Right atrium auricular region (tissue), 2 donors: ENCODE results near the gene VEPH1. TPM values are rescaled to one million over a fixed set of nuclear protein-coding genes. Genes with fewer than 3 reads are reported as not detected.

ENCODE experiments used
- DNase-seq: peaks from one replicate; pipeline ENCODE4 v3.0.0-alpha.2; 2019; ENCODE audit warnings: low spot score
- H3K27ac ChIP-seq, 2 donors: fragments of 200-600 bp; sonication (generic); 1 replicate in 1 of 2; 2 replicates in 1 of 2; pipeline ENCODE4 v1.5.1; 2016 to 2019
- H3K27me3 ChIP-seq, 2 donors: fragments of 200-600 bp; sonication (generic); one replicate each; pipeline versions ENCODE4 v1.5.1 to v1.6.0; 2017 to 2019
- H3K36me3 ChIP-seq: fragments of 200-600 bp; sonication (generic); one replicate; pipeline ENCODE4 v1.5.1; 2016
- H3K4me1 ChIP-seq, 2 donors: fragments of 200-600 bp; sonication (generic); one replicate each; pipeline versions ENCODE4 v1.5.1 to v1.6.0; 2017 to 2019
- H3K4me3 ChIP-seq, 2 donors: fragments of 200-600 bp; sonication (generic); 1 replicate in 1 of 2; 2 replicates in 1 of 2; pipeline ENCODE4 v1.5.1; 2017 to 2019; ENCODE audit warnings: mild to moderate bottlenecking in 1 of 2, moderate library complexity in 1 of 2
- H3K9me3 ChIP-seq, 2 donors: fragments of 200-600 bp; sonication (generic); one replicate each; pipeline ENCODE4 v1.5.1; 2019
- total RNA-seq, 2 donors: library from RNA; depleted of rRNA; stranded (reverse); fragments of >200 nt; gene quantifications; one replicate each; pipeline ENCODE4 v1.1.0, GENCODE V29; 2016
- TF ChIP-seq, protein P1 (sequence below), 2 donors: fragments of 200-600 bp; sonication (generic); IDR thresholded peaks; one replicate each; pipeline ENCODE4 v1.5.1; 2019; ENCODE audit warnings: antibody characterized with exemption in 2 of 2

Gene VEPH1
- total RNA-seq, 2 donors from 2014 or later, result 0.48 to 0.86 TPM

DNA sequence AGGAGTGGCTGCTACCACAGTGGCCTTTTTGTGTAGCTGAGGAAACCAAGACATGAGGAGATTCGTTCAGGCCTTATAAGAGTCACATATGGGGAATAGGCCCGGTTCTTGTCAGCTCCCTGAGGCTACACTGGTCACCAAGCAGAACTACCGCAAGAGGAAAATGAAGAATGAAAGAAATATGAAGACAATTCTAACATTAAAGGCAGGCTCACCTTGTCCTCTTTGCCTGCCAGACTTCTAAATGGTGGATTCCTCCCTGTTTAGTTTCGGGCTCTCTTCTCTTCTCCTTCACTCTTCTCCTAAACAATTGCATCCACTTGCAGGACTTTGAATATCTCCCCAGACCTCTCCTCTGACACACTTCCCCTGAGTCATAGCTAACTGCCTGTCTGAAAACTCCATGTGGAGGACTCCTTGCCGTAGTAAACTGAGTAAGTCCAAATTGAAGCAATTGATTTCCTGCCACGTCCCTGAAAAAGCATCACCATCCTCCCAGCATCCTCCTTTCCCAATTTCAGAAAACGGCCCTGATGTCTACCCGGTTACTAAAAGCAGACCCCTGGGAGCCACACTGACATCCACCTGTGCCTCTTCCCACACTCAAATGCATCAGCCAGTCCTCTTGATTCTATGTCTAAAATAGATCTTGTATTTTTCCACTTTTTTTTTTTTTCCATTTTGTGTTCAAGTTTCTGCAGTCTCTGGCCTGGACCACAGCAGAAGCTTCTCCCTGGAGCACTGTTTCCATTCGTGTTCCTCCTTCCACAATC lies 30.3 kb upstream of the VEPH1 start:
- TF ChIP-seq, protein P1, sequence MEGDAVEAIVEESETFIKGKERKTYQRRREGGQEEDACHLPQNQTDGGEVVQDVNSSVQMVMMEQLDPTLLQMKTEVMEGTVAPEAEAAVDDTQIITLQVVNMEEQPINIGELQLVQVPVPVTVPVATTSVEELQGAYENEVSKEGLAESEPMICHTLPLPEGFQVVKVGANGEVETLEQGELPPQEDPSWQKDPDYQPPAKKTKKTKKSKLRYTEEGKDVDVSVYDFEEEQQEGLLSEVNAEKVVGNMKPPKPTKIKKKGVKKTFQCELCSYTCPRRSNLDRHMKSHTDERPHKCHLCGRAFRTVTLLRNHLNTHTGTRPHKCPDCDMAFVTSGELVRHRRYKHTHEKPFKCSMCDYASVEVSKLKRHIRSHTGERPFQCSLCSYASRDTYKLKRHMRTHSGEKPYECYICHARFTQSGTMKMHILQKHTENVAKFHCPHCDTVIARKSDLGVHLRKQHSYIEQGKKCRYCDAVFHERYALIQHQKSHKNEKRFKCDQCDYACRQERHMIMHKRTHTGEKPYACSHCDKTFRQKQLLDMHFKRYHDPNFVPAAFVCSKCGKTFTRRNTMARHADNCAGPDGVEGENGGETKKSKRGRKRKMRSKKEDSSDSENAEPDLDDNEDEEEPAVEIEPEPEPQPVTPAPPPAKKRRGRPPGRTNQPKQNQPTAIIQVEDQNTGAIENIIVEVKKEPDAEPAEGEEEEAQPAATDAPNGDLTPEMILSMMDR (IDR thresholded peaks at IDR 0.05), result no peak
- no peaks in the 10 kb centered on the region for H3K9me3 ChIP-seq
- no peaks in the 10 kb centered on the region for H3K4me1 ChIP-seq
- H3K27ac ChIP-seq, result no peak overlapping the region
- no peaks in the 10 kb centered on the region for H3K27me3 ChIP-seq
- no peak for DNase-seq
- no peaks in the 10 kb centered on the region for H3K36me3 ChIP-seq
- no peak overlapping the region for H3K4me3 ChIP-seq

- DNase-seq, result no peak
- Histone ChIP-seq H3K27ac (no peak overlapping the region), H3K9me3 (no peaks in the 10 kb centered on the region), H3K36me3 (no peaks in the 10 kb centered on the region), H3K4me1 (no peaks in the 10 kb centered on the region), H3K27me3 (no peaks in the 10 kb centered on the region), H3K4me3 (no peak overlapping the region)
- TF ChIP-seq, protein P1 (IDR thresholded peaks at IDR 0.05), result peak; percentile 69 to 78
These were observed 29.5 kb upstream of the VEPH1 start for GRCh38 chr3:157532529-157533297.

- TF ChIP-seq, protein P1 (IDR thresholded peaks at IDR 0.05), result no peak
- Histone ChIP-seq H3K27me3 (no peaks in the 10 kb centered on the region), H3K27ac (no peak overlapping the region), H3K9me3 (no peaks in the 10 kb centered on the region), H3K36me3 (no peaks in the 10 kb centered on the region), H3K4me1 (no peaks in the 10 kb centered on the region), H3K4me3 (no peak overlapping the region)
- DNase-seq, result no peak
These were observed 28.6 kb upstream of the VEPH1 start for GRCh38 chr3:157531771-157532170.

GRCh38 chr3:157531301-157531660 lies 28.1 kb upstream of the VEPH1 start:
- no peak overlapping the region for H3K27ac ChIP-seq
- TF ChIP-seq, protein P1 (IDR thresholded peaks at IDR 0.05), result no peak
- H3K9me3 ChIP-seq, result no peaks in the 10 kb centered on the region
- no peaks in the 10 kb centered on the region for H3K36me3 ChIP-seq
- no peaks in the 10 kb centered on the region for H3K4me1 ChIP-seq
- no peak overlapping the region for H3K4me3 ChIP-seq
- H3K27me3 ChIP-seq, result no peaks in the 10 kb centered on the region
- DNase-seq, result no peak

DNA sequence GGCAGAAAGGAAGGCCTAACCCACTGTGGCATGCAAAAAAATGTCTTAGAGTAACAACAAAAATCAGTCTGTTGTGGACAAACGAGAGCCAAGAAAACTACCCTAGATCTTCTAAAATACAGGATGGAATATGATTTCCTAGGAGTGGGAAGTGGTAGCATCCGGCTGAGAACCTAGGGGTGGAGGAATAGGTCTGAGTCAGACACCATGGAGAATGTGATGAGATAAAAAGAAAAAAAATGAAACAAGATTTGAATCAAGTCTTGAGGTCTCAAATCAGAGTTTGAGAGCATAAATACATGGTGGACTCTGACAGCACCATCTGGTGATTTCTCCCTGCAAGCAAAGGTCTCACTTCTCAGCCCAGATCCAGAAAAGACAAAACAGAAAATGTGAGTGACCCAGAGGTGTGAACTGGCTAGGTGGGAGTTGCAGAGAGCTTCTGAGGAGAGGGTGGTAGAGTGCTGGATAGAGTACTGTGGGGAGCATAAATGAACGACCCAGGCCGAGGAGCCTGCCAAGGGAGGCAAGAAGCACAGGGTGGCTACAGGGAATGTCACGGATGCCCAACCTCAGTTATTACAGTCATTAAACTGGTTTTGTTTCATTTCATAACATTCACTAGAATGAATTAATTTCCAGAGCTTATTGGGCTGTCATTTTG lies 27.6 kb upstream of the VEPH1 start:
- H3K27ac ChIP-seq, result no peak overlapping the region
- no peaks in the 10 kb centered on the region for H3K36me3 ChIP-seq
- TF ChIP-seq, protein P1 (IDR thresholded peaks at IDR 0.05), result no peak
- H3K27me3 ChIP-seq, result no peaks in the 10 kb centered on the region
- H3K4me1 ChIP-seq, result no peaks in the 10 kb centered on the region
- H3K4me3 ChIP-seq, result no peak overlapping the region
- H3K9me3 ChIP-seq, result no peaks in the 10 kb centered on the region
- no peak for DNase-seq
